DMS153 (cell line): ENCODE data around the gene UBE2J1.
"Not testable (repeated sequence)": the region's sequence is repeated elsewhere in the genome, so short reads cannot be mapped to it uniquely, and the experiment has no call there.

Source experiments
- DNase-seq: peaks from one replicate; lab custom pipeline; 2025; lab: John Stamatoyannopoulos, UW

The UBE2J1 gene

GRCh38 chr6:89352278-89353117 is at the start of gene UBE2J1:
UBE2J1 (minus strand) TSS chr6:89352722; CDS start chr6:89352569, 153 bp downstream.
- peak; percentile 91 for DNase-seq

- DNase-seq = no peak
Observed at GRCh38 chr6:89400912-89401399, 48.4 kb upstream of the UBE2J1 start.

GRCh38 chr6:89400050-89400449 is 47.5 kb upstream of the UBE2J1 start:
- DNase-seq = no peak

GRCh38 chr6:89398762-89399525 is 46.4 kb upstream of the UBE2J1 start:
- no peak for DNase-seq

GRCh38 chr6:89397884-89398283 is 45.4 kb upstream of the UBE2J1 start:
- not testable (repeated sequence) for DNase-seq

GRCh38 chr6:89393659-89394058 is 41.1 kb upstream of the UBE2J1 start:
- DNase-seq = no peak

GRCh38 chr6:89392823-89393222 is 40.3 kb upstream of the UBE2J1 start:
- DNase-seq = no peak

- no peak for DNase-seq
Observed at GRCh38 chr6:89388846-89389245, 36.3 kb upstream of the UBE2J1 start.

GRCh38 chr6:89387516-89388201 is 35.1 kb upstream of the UBE2J1 start:
- no peak for DNase-seq

- DNase-seq = no peak
Observed at GRCh38 chr6:89386917-89387491, 34.5 kb upstream of the UBE2J1 start.

- no peak for DNase-seq
Observed at GRCh38 chr6:89385846-89386245, 33.3 kb upstream of the UBE2J1 start.

GRCh38 chr6:89385156-89385667 is 32.7 kb upstream of the UBE2J1 start:
- peak; percentile 33 for DNase-seq

- no peak for DNase-seq
Observed at GRCh38 chr6:89381031-89381430, 28.5 kb upstream of the UBE2J1 start.

GRCh38 chr6:89379281-89379680 is 26.8 kb upstream of the UBE2J1 start:
- DNase-seq = no peak

- DNase-seq = no peak
Observed at GRCh38 chr6:89378628-89379027, 26.1 kb upstream of the UBE2J1 start.

- DNase-seq = peak; percentile 96
Observed at GRCh38 chr6:89375427-89376267, 23.1 kb upstream of the UBE2J1 start.

GRCh38 chr6:89372506-89372901 is 20.0 kb upstream of the UBE2J1 start:
- DNase-seq = no peak

- peak; percentile 57 for DNase-seq
Observed at GRCh38 chr6:89371849-89372505, 19.5 kb upstream of the UBE2J1 start.

GRCh38 chr6:89368999-89369398 is 16.5 kb upstream of the UBE2J1 start:
- DNase-seq = peak; percentile 15

- DNase-seq = no peak
Observed at GRCh38 chr6:89368107-89368506, 15.6 kb upstream of the UBE2J1 start.
